HG03521 (cell line): Measurements from ENCODE around the gene SH3RF3.

Source experiments
- ATAC-seq: cut with Tn5 transposase; IDR thresholded peaks from one replicate; pipeline ENCODE4 v1.9.1; 2021; ENCODE audit warnings: mild to moderate bottlenecking, moderate library complexity; ENCODE audit not compliant: unreplicated experiment

SH3RF3 gene

GRCh38 chr2:109326306-109326705 lies 197.3 kb downstream of the SH3RF3 start:
- ATAC-seq: no peak

- ATAC-seq: no peak
These were observed 201.1 kb downstream of the SH3RF3 start for GRCh38 chr2:109330056-109330455.

- no peak for ATAC-seq
These were observed 202.1 kb downstream of the SH3RF3 start for GRCh38 chr2:109331081-109331480.

- ATAC-seq: no peak
These were observed 203.2 kb downstream of the SH3RF3 start for GRCh38 chr2:109331896-109332848.

GRCh38 chr2:109332880-109333279 lies 203.9 kb downstream of the SH3RF3 start:
- no peak for ATAC-seq

GRCh38 chr2:109333414-109334210 lies 204.6 kb downstream of the SH3RF3 start:
- no peak for ATAC-seq

- no peak for ATAC-seq
These were observed 206.7 kb downstream of the SH3RF3 start for GRCh38 chr2:109335631-109336176.

- no peak for ATAC-seq
These were observed 207.3 kb downstream of the SH3RF3 start for GRCh38 chr2:109336296-109336695.

- ATAC-seq: no peak
These were observed 208.2 kb downstream of the SH3RF3 start for GRCh38 chr2:109337221-109337620.

GRCh38 chr2:109339519-109339966 lies 210.5 kb downstream of the SH3RF3 start:
- no peak for ATAC-seq

- no peak for ATAC-seq
These were observed 211.4 kb downstream of the SH3RF3 start for GRCh38 chr2:109340381-109340780.

GRCh38 chr2:109341355-109342255 lies 212.6 kb downstream of the SH3RF3 start:
- ATAC-seq: no peak

- no peak for ATAC-seq
These were observed 213.3 kb downstream of the SH3RF3 start for GRCh38 chr2:109342256-109342850.

- ATAC-seq: no peak
These were observed 213.9 kb downstream of the SH3RF3 start for GRCh38 chr2:109342930-109343329.

- ATAC-seq: no peak
These were observed 214.5 kb downstream of the SH3RF3 start for GRCh38 chr2:109343460-109343859.

GRCh38 chr2:109344270-109344805 lies 215.3 kb downstream of the SH3RF3 start:
- ATAC-seq: no peak

GRCh38 chr2:109345091-109345490 lies 216.1 kb downstream of the SH3RF3 start:
- no peak for ATAC-seq

GRCh38 chr2:109345653-109346480 lies 216.9 kb downstream of the SH3RF3 start:
- no peak for ATAC-seq
